ENCODE data around the gene PLSCR3.

GRCh38 chr17:7443499-7444485, 49.5 kb upstream of the PLSCR3 start:
- TF ChIP-seq CTCF (IDR thresholded peaks at IDR 0.05), result no peak
- no peak for TF ChIP-seq POLR2A (IDR thresholded peaks at IDR 0.05)
